ENCODE data around the gene TSPAN32. TPM values are rescaled to one million over a fixed set of nuclear protein-coding genes. Genes with fewer than 3 reads are reported as not detected.

The TSPAN32 gene
- polyA plus RNA-seq, 1 experiment, result 0.14 TPM

- Histone ChIP-seq H3K27me3 (ENCODE audit: control insufficient read depth, insufficient read depth, low read length) (peaks cover 17% of the 10 kb centered on the region), H3K4me3 (ENCODE audit: low read depth, low read length) (no peak overlapping the region), H3K27ac (ENCODE audit: low read depth, low read length) (no peak overlapping the region), H3K9me3 (ENCODE audit: control insufficient read depth, insufficient read depth, low read length) (no peaks in the 10 kb centered on the region; the same call in 1 of the 2 replicates)
- ChIA-PET POLR2A (no interaction called here), CTCF (no interaction called here)
- TF ChIP-seq CTCF (IDR thresholded peaks at IDR 0.05; ENCODE audit: low read depth, low read length), result no peak
- no peak for DNase-seq (ENCODE audit: low read depth, low spot score)
These were observed 41.2 kb downstream of the TSPAN32 start for GRCh38 chr11:2342981-2343380.

GRCh38 chr11:2343502-2343901 is 41.7 kb downstream of the TSPAN32 start:
- ChIA-PET CTCF (no interaction called here), POLR2A (no interaction called here)
- DNase-seq (ENCODE audit: low read depth, low spot score), result no peak
- TF ChIP-seq CTCF (IDR thresholded peaks at IDR 0.05; ENCODE audit: low read depth, low read length), result no peak
- H3K27ac ChIP-seq (ENCODE audit: low read depth, low read length), result no peak overlapping the region
- H3K9me3 ChIP-seq (ENCODE audit: control insufficient read depth, insufficient read depth, low read length), result no peaks in the 10 kb centered on the region; the same call in 1 of the 2 replicates
- H3K27me3 ChIP-seq (ENCODE audit: control insufficient read depth, insufficient read depth, low read length), result peaks cover 16% of the 10 kb centered on the region
- H3K4me3 ChIP-seq (ENCODE audit: low read depth, low read length), result no peak overlapping the region

GRCh38 chr11:2345050-2345449 is 43.2 kb downstream of the TSPAN32 start:
- peaks cover 16% of the 10 kb centered on the region for H3K27me3 ChIP-seq (ENCODE audit: control insufficient read depth, insufficient read depth, low read length)
- H3K9me3 ChIP-seq (ENCODE audit: control insufficient read depth, insufficient read depth, low read length), result peaks cover 8% of the 10 kb centered on the region
- no peak overlapping the region for H3K4me3 ChIP-seq (ENCODE audit: low read depth, low read length)
- no peak for DNase-seq (ENCODE audit: low read depth, low spot score)
- ChIA-PET POLR2A (no interaction called here), CTCF (interaction anchor here (1.5 kb wide), 1 partner anchor 74 kb away, joined by 4 read pairs; no protein-coding TSS in a partner anchor)
- no peak for TF ChIP-seq CTCF (IDR thresholded peaks at IDR 0.05; ENCODE audit: low read depth, low read length)
- no peak overlapping the region for H3K27ac ChIP-seq (ENCODE audit: low read depth, low read length)

GRCh38 chr11:2346014-2346413 is 44.2 kb downstream of the TSPAN32 start:
- Histone ChIP-seq H3K9me3 (ENCODE audit: control insufficient read depth, insufficient read depth, low read length) (peaks cover 8% of the 10 kb centered on the region), H3K27me3 (ENCODE audit: control insufficient read depth, insufficient read depth, low read length) (peaks cover 19% of the 10 kb centered on the region), H3K4me3 (ENCODE audit: low read depth, low read length) (no peak overlapping the region), H3K27ac (ENCODE audit: low read depth, low read length) (no peak overlapping the region)
- ChIA-PET CTCF (interaction anchor here (1.5 kb wide), 1 partner anchor 73 kb away, joined by 4 read pairs; no protein-coding TSS in a partner anchor), POLR2A (interaction anchor here (0.7 kb wide), 1 partner anchor 32 kb away, joined by 3 read pairs; no protein-coding TSS in a partner anchor)
- no peak for DNase-seq (ENCODE audit: low read depth, low spot score)
- TF ChIP-seq CTCF (IDR thresholded peaks at IDR 0.05; ENCODE audit: low read depth, low read length), result no peak

- Histone ChIP-seq H3K4me3 (ENCODE audit: low read depth, low read length) (no peak overlapping the region), H3K27me3 (ENCODE audit: control insufficient read depth, insufficient read depth, low read length) (peaks cover 18% of the 10 kb centered on the region), H3K9me3 (ENCODE audit: control insufficient read depth, insufficient read depth, low read length) (peaks cover 8% of the 10 kb centered on the region), H3K27ac (ENCODE audit: low read depth, low read length) (no peak overlapping the region)
- TF ChIP-seq CTCF (IDR thresholded peaks at IDR 0.05; ENCODE audit: low read depth, low read length), result no peak
- CTCF ChIA-PET, result interaction anchor here (1.5 kb wide), 1 partner anchor 73 kb away, joined by 4 read pairs; no protein-coding TSS in a partner anchor
- POLR2A ChIA-PET, result interaction anchor here (0.7 kb wide), 1 partner anchor 31 kb away, joined by 3 read pairs; no protein-coding TSS in a partner anchor
- DNase-seq (ENCODE audit: low read depth, low spot score), result no peak
These were observed 44.9 kb downstream of the TSPAN32 start for GRCh38 chr11:2346586-2347307.

Measured in AG04450 (cell line).